ENCODE data around the gene LEKR1.

DNA sequence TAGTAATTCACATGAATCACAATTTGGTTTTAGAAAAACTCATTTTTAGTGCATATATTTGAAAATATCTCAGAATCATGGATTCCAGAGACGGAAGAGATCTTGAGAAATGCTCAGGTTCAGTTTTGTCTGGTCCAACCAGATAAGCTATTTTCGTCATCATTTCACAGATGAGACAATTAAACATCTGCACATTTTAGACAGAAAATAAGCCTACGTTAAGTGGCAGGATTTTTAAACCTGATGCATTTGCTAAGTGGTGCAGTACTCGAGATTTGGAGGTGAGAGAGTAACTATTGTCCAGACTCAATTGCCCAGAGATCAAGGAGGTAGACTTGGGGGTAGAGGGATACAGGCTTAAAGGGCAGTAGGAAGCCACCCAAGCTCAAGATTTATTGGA, 243.3 kb downstream of the LEKR1 start:
- TF ChIP-seq, protein P1, sequence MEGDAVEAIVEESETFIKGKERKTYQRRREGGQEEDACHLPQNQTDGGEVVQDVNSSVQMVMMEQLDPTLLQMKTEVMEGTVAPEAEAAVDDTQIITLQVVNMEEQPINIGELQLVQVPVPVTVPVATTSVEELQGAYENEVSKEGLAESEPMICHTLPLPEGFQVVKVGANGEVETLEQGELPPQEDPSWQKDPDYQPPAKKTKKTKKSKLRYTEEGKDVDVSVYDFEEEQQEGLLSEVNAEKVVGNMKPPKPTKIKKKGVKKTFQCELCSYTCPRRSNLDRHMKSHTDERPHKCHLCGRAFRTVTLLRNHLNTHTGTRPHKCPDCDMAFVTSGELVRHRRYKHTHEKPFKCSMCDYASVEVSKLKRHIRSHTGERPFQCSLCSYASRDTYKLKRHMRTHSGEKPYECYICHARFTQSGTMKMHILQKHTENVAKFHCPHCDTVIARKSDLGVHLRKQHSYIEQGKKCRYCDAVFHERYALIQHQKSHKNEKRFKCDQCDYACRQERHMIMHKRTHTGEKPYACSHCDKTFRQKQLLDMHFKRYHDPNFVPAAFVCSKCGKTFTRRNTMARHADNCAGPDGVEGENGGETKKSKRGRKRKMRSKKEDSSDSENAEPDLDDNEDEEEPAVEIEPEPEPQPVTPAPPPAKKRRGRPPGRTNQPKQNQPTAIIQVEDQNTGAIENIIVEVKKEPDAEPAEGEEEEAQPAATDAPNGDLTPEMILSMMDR (IDR thresholded peaks at IDR 0.05; ENCODE audit: extremely low read depth in 1 of 2, insufficient read depth in 1 of 2, low read depth in 1 of 2, low read length in 2 of 2) = no peak
- TF ChIP-seq POLR2AphosphoS5 (IDR thresholded peaks at IDR 0.05; ENCODE audit: insufficient read depth, low read depth, low read length) = no peak
- no peak for TF ChIP-seq POLR2A (IDR thresholded peaks at IDR 0.05; ENCODE audit: low read depth, low read length)
- no peak for TF ChIP-seq EZH2 (IDR thresholded peaks at IDR 0.05; ENCODE audit: borderline replicate concordance, low read depth, low read length, severe bottlenecking)
- TF ChIP-seq JUN (IDR thresholded peaks at IDR 0.05; ENCODE audit: borderline replicate concordance, insufficient read depth, insufficient read length, low read depth) = no peak

Data from endothelial cell of umbilical vein (primary cell).